HG03342 (cell line): Measurements from ENCODE around the gene MATN1.
"Not testable (repeated sequence)": the region's sequence is repeated elsewhere in the genome, so short reads cannot be mapped to it uniquely, and the experiment has no call there.

Experiments used
- ATAC-seq: cut with Tn5 transposase; IDR thresholded peaks from one replicate; pipeline ENCODE4 v1.9.1; 2021; ENCODE audit warnings: mild to moderate bottlenecking, moderate library complexity; ENCODE audit not compliant: unreplicated experiment

Gene MATN1

GRCh38 chr1:30700528-30701257, 22.7 kb downstream of the MATN1 start:
- no peak for ATAC-seq

- no peak for ATAC-seq
These were observed 23.6 kb downstream of the MATN1 start for GRCh38 chr1:30699762-30700161.

GRCh38 chr1:30698401-30698981, 24.9 kb downstream of the MATN1 start:
- ATAC-seq = no peak

- no peak for ATAC-seq
These were observed 25.6 kb downstream of the MATN1 start for GRCh38 chr1:30697571-30698376.

- ATAC-seq = no peak
These were observed 26.6 kb downstream of the MATN1 start for GRCh38 chr1:30696831-30697230.

GRCh38 chr1:30695439-30695841, 27.9 kb downstream of the MATN1 start:
- ATAC-seq = no peak

- no peak for ATAC-seq
These were observed 28.9 kb downstream of the MATN1 start for GRCh38 chr1:30694280-30695175.

- no peak for ATAC-seq
These were observed 29.6 kb downstream of the MATN1 start for GRCh38 chr1:30693822-30694221.

- ATAC-seq = no peak
These were observed 30.0 kb downstream of the MATN1 start for GRCh38 chr1:30693366-30693765.

- ATAC-seq = no peak
These were observed 30.5 kb downstream of the MATN1 start for GRCh38 chr1:30692948-30693301.

GRCh38 chr1:30692201-30692947, 31.0 kb downstream of the MATN1 start:
- ATAC-seq = no peak

- ATAC-seq = no peak
These were observed 31.9 kb downstream of the MATN1 start for GRCh38 chr1:30691480-30691879.

GRCh38 chr1:30689901-30690645, 33.3 kb downstream of the MATN1 start:
- ATAC-seq = no peak

- no peak for ATAC-seq
These were observed 34.2 kb downstream of the MATN1 start for GRCh38 chr1:30688920-30689794.

GRCh38 chr1:30688516-30688915, 34.9 kb downstream of the MATN1 start:
- not testable (repeated sequence) for ATAC-seq

GRCh38 chr1:30687886-30688285, 35.5 kb downstream of the MATN1 start:
- no peak for ATAC-seq

GRCh38 chr1:30686236-30686935, 37.0 kb downstream of the MATN1 start:
- no peak for ATAC-seq

GRCh38 chr1:30685796-30686165, 37.6 kb downstream of the MATN1 start:
- no peak for ATAC-seq
